Mucosa of descending colon (tissue), 3 donors: ENCODE measurements around the gene TOR1B. TPM values are rescaled to one million over a fixed set of nuclear protein-coding genes. Genes with fewer than 3 reads are reported as not detected.
"Not testable (repeated sequence)": the region's sequence is repeated elsewhere in the genome, so short reads cannot be mapped to it uniquely, and the experiment has no call there.

ENCODE experiments used
- ATAC-seq: fragments of 200-7000 bp; cut with Tn5 transposase; one replicate; pipeline ENCODE4 v1.9.1; 2020; ENCODE audit warnings: mild to moderate bottlenecking, moderate library complexity
- DNase-seq, 3 donors: peaks; one replicate each; pipeline ENCODE4 v3.0.0-alpha.2; 2020
- H3K36me3 ChIP-seq: fragments of 200-600 bp; one replicate; pipeline ENCODE4 v1.8.0; 2021; ENCODE audit warnings: low read depth, mild to moderate bottlenecking
- H3K4me1 ChIP-seq: fragments of 200-600 bp; one replicate; pipeline ENCODE4 v1.8.0; 2021; ENCODE audit warnings: low read depth, mild to moderate bottlenecking
- H3K4me3 ChIP-seq: fragments of 200-600 bp; one replicate; pipeline ENCODE4 v1.8.0; 2021; ENCODE audit warnings: mild to moderate bottlenecking
- H3K9me3 ChIP-seq: fragments of 200-600 bp; one replicate; pipeline ENCODE4 v1.8.0; 2021; ENCODE audit warnings: mild to moderate bottlenecking
- CTCF ChIP-seq: fragments of 200-600 bp; IDR thresholded peaks from one replicate; pipeline ENCODE4 v1.8.0; 2022; ENCODE audit warnings: antibody characterized with exemption, mild to moderate bottlenecking
- intact Hi-C, 2 donors: fragments of 100-400 bp; cut with DNase I in 1 of 2; cut with micrococcal nuclease in 1 of 2; formaldehyde crosslinking; loops; one replicate each; pipeline versions ENCODE4 v1.11.0 to v1.11.1; 2022; cut with DNase I, micrococcal nuclease
- total RNA-seq, 3 donors: library from RNA; stranded (reverse); fragmentation: NEBNext Ultra II Directional in 2 of 3; extraction: Animal tissue kit (Norgen Biotek cat#: 25700) in 2 of 3; gene quantifications; one replicate each; pipeline versions ENCODE4 v1.2.1 to v1.2.4, GENCODE V29; 2021 to 2023
- donor health status: DM: no; HTN: no; CAD: no; lungs with moderate emphysema.
- donor health status: DM: no; HTN: no; CAD: no.
- donor health status: DM: no; HTN: yes; CAD: no.

The TOR1B gene
- total RNA-seq, 3 donors from 2014 or later = 37.3 to 63.5 (median 49.2) TPM

- Histone ChIP-seq H3K4me1 (peaks cover 8% of the 10 kb centered on the region), H3K4me3 (no peak overlapping the region), H3K36me3 (no peaks in the 10 kb centered on the region), H3K9me3 (no peaks in the 10 kb centered on the region)
- intact Hi-C loops = no loop called here
- DNase-seq = no peak
- ATAC-seq = no peak
- TF ChIP-seq CTCF = no peak
These were observed 43.0 kb upstream of the TOR1B start for GRCh38 chr9:129759804-129760502.

- H3K4me3 ChIP-seq, H3K4me1 ChIP-seq, intact Hi-C loops, DNase-seq, ATAC-seq, H3K9me3 ChIP-seq, H3K36me3 ChIP-seq: not testable (repeated sequence)
These were observed 42.2 kb upstream of the TOR1B start for GRCh38 chr9:129760784-129761183.

- Histone ChIP-seq H3K36me3 (no peaks in the 10 kb centered on the region), H3K4me3 (no peak overlapping the region), H3K4me1 (peaks cover 8% of the 10 kb centered on the region), H3K9me3 (no peaks in the 10 kb centered on the region)
- ATAC-seq (peak; percentile 76), DNase-seq (peak; percentile 66 to 76 (median 70))
- no peak for TF ChIP-seq CTCF
- intact Hi-C loops = no loop called here
These were observed 41.6 kb upstream of the TOR1B start for GRCh38 chr9:129761293-129761900.

- intact Hi-C loops = no loop called here
- TF ChIP-seq CTCF = no peak
- Histone ChIP-seq H3K4me3 (no peak overlapping the region), H3K4me1 (peaks cover 8% of the 10 kb centered on the region), H3K9me3 (no peaks in the 10 kb centered on the region), H3K36me3 (no peaks in the 10 kb centered on the region)
- ATAC-seq (peak; percentile 67), DNase-seq (peak in 1 of 3 donors; percentile 51)
These were observed 41.0 kb upstream of the TOR1B start for GRCh38 chr9:129761901-129762369.

DNA sequence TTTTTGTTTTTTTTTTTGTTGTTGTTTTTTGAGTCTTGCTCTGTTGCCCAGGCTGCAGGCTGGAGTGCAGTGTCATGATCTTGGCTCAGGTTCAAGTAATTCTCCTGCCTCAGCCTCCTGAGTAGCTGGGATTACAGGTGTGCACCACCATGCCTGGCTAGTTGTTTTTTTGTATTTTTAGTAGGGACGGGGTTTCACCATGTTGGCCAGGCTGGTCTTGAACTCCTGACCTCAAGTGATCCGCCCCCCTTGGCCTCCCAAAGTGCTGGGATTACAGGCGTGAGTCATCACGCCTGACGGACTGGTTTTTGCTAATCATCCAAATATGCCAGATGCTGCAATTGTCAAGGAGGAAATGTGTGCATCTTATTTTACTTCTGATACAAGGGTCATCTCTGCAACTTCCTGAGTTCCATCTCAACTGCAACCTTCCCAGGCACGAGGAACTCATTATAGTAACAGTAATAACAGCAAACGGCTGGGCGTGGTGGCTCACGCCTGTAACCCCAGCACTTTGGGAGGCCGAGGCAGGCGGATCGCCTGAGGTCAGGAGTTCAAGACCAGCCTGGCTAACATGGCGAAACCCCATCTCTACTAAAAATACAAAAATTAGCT, 40.5 kb upstream of the TOR1B start:
- H3K4me3 ChIP-seq, intact Hi-C loops, H3K36me3 ChIP-seq, H3K9me3 ChIP-seq, H3K4me1 ChIP-seq: not testable (repeated sequence)
- peak; percentile 71 for ATAC-seq
- DNase-seq = peak; percentile 43 to 63 (median 52)

DNA sequence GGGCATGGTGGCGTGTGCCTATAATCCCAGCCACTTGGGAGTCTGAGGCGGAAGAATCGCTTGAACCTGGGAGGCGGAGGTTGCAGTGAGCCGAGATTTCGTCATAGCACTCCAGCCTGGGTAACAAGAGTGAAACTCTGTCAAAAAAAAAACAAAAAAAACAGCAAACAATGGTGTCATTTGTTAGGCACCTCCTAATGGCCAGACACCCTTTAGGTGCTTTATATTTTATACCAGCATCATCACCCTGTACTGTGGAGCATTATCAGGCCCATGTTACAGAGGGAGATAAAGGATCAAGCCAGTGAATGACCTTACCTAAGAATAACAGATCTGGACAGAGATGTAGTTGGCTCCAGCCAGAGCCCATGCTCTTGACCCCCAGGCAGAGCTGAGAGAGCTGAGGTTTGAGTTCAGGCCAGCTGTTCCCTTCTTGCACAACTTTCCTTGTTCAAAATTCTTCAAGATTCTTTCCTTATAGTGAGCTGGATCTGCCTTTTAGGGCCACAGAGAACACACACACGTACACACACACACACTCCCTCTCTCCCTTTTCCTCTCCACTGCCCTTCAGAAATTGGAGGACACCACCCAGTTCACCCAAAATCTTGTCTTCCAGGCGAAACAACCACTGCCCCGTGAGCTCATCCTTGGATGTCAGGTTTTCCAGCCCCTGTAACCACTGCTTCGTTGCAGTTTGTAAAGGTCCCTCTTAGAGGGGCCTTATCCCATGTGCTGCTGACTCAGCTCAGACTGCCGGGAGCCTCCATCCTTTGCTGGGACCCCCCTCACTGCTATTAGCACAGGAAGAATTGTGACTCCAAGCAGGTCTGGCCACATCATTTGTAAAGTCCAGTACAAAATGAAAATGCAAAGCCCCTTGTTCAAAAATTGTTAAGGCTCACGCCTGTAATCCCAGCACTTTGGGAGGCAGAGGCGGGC, 39.7 kb upstream of the TOR1B start:
- Histone ChIP-seq H3K36me3 (no peaks in the 10 kb centered on the region), H3K4me3 (no peak overlapping the region)
- ATAC-seq = no peak

More for the DNA sequence above, 39.7 kb upstream of the TOR1B start:
- DNase-seq = no peak
- intact Hi-C loops = no loop called here
- Histone ChIP-seq H3K4me1 (peaks cover 8% of the 10 kb centered on the region), H3K9me3 (no peaks in the 10 kb centered on the region)
- TF ChIP-seq CTCF = no peak
